GM21447 (cell line): ENCODE results near the gene KCNH4.
"Not testable (repeated sequence)": the region's sequence is repeated elsewhere in the genome, so short reads cannot be mapped to it uniquely, and the experiment has no call there.

Experiments used
- ATAC-seq: cut with Tn5 transposase; IDR thresholded peaks from one replicate; pipeline ENCODE4 v1.9.1; 2021; ENCODE audit not compliant: unreplicated experiment

The KCNH4 gene

DNA sequence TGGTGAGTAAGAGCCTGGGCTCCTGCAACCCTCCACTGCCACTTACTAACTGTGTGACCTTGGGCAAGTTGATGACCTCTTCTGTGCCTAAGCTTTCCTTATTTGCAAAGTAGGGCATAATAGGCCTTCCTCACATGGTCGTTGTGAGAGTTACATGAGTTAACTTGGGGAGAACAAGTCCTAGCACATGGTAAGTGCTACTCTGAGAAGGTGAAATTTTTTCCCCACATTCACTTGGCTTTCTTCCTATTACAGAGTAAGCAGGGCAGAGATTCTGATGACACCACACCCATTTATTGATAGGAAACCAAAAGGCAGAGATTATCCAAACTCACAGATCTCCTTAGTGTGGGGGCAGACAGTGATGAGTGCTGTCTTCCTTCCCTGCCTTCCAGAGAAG is 1.6 kb downstream of the KCNH4 start:
- no peak for ATAC-seq

DNA sequence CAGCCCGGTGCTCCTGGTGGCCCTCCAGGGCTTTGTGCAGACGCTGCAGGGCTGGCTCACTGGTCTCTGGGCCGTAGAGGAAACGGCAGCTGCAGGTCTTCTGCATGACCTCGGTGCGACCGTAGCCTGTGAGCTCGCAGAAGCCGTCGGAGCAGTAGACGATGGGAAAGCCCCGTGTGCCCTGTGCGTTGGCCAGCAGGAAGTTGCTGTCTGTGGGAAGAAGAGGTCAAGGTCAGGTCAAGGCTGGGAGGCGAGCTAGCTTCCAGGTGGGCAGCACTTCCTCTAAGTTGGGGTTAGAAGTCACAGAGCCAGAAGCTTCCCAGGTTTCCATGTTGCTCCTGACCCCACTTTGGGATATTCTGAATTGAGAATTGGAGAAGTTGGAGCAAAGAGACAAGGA is 2.1 kb downstream of the KCNH4 start:
- ATAC-seq = no peak

DNA sequence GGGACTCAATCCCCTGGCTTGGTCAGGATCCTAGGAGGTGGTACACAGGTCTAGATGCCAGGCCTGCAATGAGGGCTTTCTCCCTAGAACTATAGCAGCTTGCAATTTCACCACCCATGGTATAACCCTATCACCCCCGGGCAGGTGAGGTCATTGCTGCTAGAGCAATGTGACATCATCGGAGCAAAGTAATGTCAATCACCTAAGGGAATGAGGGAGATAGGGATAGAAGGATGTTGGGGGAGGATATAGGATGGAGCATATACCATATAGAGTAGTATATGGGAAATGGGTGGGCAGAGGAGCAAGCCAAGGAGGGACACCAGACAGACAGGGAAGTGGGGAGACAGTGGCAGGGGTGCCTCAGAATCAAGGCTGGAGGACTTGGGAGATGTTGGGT is 3.3 kb downstream of the KCNH4 start:
- ATAC-seq = no peak

DNA sequence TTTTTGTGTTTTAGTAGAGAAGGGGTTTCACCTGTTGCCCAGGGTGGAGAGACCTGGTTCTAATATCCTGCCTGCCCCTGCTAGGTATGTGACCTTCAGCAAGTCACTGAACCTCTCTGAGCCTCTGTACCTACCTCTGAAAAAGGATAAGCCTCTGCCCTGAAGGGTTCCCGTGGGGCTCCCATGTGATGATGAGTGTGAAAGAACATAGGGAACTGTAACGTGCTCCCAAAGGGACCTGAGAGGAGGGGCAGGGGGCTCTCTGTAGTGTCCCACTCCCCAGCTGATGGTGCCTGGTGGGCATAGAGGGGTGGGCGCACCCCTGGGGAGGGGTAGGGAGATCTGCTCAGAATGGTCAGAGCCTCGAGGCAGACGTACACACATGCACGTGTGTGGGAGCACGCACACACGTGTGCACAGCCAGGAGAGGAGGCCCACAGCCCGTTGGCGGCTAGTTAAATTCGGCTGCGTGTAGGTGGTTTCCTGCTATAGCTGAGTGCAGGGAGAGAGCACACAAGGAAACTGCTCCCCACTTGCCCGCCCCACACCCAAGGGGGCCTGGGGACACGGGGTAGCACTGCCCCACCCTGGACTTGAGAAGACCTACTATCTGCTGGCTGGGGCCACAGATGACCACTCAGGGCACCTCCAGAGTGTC is 6.7 kb downstream of the KCNH4 start:
- no peak for ATAC-seq

DNA sequence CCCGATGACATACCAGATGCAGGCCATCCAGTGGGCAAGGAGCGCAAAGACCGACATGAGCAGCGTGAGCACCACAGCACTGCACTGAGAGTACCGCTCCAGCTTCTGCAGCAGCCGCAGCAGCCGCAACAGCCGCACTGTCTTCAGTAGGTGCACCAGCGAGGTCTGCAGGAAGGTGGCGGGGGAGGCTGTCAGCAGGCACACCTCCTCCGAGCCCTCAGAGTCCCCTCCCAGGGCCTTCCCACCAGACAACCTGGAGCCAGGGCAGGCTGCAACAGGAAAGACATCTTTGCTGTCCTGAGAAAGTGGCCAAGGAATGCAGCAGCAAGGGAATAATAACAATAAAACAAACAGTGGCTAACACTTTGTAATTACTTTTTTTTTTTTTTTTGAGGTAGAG is 9.1 kb downstream of the KCNH4 start:
- ATAC-seq = no peak

DNA sequence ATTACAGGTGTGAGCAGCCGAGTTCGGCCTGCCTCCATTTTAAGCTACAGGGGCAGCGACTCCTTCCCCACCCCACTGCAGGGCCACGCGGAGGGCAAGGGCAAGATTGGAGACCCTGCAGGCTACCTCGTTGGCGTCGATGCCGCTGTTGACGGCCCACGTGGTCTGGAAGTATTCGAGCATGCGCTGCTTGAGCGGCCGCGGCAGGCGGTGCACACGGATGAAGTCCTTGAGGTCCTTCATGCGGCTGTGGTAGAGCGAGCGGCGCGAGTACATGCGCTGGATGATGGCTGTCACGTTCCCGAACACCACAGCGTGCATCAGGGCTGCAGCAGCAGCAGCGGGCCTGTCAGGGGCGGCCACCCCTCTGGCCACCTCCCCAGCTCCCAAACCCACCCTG is 11.6 kb downstream of the KCNH4 start:
- no peak for ATAC-seq

DNA sequence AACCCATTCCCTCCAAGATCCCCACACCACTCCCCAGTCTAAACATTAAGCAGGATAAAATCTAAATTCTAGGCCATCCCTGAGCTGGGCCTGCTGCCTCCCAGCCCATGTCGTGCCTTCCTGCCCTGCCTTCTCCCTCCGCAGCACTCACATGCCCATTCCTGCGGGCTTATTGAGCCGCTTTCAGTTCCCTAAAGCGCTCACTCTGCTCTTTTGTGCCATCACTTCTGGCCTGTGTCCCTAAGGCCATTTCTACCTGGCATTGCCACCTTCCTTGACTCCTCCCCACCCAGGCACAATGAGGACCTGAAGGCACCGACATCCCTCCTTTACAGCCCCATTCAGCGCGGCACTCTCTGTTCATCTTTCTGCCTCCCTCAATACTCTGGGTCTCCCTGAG is 13.1 kb downstream of the KCNH4 start:
- ATAC-seq = no peak

DNA sequence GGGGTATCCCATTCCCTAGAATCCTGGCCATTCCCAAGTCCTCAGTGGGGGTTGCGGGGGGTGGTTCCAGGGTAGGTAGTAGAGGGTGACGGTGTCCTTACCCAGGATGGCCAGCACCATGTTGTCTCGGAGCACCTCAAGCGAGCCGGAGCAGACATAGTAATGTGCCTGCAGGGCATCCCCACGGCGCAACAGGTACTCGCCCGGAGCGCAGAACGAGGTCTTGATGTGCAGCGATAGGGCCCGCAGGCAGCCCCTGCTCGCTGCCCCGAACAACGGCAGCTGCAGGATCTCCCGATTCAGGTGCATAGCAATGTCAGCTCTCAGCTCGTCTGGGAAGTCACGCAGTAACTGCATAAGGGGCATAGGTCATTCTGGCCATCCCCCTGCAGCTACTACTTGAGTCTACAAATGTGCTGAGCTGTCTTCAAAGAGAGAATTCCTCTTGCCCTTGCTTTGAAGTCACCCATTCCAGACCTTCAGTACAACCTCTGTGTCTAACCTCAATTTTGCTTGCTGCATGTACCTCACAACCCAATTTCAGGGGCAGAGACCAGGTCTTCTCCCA is 14.7 kb downstream of the KCNH4 start:
- ATAC-seq = no peak

DNA sequence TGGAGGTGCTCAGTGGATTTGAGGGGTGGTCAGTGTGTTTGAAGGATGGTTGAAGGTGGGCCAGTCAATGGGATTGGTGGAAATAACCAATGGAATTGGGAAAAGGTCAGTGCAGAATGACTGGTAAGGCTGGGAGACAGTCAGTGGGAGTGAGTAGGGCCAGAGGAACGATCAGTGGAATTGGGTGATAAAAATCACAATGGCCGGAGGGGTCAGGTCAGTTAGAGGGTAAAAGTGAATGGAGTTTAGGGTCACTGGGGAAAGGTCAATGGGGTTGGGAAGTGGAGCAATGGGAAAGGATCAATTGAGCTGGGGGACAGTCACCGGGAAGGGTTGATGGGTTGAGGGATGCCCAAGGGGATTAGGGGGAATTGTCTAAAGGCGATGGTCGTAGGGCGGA is 15.2 kb downstream of the KCNH4 start:
- ATAC-seq = no peak

DNA sequence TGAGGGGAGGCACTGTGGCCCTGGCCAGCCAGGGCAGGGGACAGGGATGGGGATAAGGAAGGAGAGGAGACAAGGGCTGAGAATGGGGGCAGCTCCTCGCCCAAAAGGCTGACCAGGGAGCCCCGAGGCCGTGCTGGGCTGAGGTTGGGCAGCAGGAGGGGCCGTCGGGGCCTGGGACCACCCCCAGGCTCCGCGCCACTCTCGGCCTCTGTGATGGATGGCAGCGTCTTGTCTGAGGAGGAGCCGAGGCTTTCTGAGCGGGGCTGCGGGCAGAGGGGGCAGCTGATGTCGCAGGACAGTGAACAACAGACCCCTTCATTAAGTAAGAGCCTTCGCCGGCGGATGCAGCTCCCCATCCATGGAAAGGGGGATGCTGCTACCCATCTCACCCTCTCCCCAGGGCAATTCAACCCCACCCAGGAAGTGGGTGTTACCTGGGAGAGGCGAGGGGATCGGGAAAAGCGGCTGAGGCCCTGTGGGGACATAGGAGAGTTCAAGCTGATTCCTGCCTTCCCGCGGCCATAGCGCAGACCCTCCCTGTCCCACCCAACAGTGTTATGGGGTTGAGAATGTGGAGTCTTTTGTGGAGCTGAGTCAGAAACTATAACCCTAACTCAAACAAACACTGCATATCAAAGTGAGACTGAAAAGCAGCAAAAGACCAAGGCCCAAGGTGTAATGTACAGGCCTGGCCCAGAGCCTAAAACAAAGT is 17.1 kb downstream of the KCNH4 start:
- no peak for ATAC-seq

DNA sequence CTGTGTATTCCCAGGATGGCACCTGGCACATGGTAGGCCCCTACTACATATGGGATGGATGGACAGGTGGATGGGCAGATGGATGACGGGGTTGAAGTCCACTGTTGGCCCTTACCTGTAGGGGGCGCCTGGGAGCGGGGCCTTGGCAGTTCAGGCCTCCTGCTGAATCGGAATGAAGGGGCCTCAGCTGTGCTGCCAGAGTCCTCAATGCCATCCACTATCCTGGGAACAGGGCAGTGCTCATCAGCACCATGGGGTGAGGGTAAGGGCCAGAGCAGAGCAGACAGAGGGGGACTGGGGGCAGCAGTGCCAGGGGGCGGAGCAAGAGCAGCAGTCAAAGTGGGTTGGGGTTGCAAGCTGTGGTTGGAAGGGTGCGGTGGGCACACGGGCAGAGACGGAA is 17.8 kb downstream of the KCNH4 start:
- ATAC-seq = no peak

DNA sequence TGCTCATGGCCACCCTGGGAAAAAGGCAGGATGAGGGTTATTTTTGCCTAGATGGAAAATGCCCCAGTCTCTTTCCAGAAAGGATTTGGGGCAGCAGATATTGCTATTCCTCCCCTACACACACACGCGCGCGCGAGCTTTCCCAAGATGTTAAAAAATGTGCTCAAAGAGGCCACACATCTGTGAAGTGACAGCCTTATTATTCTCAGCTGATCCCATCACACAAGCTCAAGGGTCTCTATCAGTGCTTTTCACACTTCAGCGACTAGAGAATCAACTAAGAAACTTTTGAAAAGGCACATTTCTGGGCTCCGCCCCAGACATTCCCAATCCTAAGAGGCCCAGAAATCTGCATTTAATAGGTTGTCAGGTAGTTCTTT is 20.4 kb downstream of the KCNH4 start:
- no peak for ATAC-seq

DNA sequence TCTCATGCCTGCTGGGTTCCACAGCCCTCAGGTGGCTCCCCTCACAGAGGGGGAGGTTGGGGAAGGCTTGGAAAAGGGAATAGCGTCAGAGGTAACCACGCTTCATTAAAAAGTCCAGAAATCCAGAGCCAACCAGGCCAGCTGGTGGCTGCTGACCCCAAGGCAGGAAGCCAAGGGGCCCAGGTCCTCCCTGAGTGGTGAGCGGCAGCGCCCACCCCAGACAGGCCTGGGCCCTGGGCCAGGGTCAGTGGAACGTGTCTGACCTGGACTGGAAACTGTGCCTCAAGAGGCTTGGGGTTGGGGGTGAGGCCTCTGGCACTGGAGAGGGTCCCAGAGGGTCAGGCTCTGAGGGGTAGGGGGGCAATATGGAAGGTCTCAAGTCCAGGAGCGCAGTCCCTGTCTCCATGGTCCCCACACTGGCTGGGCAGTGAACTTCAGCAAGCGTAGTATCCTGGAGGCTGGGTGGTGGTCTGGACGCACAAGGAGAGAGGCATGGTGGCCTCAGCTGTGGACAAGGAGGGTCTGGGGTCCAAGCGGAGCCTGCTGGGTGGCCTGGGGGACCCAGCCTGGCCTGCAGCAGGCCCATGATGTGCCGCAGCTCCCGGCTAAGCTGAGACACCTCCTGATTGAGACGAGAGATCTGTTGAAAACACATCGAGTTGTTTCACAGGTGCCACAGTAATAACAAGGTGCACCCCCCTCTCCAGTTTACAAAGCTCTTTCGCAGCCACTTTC is 21.0 kb downstream of the KCNH4 start:
- ATAC-seq = no peak

DNA sequence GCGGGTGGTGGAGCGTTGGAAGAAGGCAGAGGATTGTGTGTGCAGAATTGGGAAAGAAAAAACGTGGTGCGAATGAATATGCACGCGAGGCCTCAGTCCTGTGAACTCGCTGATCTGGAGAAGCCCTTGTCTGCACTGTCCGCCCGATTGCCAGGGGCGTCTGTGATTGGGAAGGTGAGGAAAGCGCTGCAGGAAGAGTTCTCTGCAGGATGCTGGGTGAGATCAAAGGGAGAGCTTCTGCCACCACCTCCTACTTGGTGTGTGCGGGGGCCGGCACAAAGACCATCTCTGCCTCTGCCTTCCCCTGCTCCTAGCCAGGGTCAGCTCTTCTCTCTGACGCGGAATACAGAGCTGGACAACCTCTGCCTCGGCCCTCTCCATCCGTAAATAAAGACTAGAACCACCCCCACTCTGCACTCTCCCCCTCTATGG is 25.3 kb downstream of the KCNH4 start:
- no peak for ATAC-seq

DNA sequence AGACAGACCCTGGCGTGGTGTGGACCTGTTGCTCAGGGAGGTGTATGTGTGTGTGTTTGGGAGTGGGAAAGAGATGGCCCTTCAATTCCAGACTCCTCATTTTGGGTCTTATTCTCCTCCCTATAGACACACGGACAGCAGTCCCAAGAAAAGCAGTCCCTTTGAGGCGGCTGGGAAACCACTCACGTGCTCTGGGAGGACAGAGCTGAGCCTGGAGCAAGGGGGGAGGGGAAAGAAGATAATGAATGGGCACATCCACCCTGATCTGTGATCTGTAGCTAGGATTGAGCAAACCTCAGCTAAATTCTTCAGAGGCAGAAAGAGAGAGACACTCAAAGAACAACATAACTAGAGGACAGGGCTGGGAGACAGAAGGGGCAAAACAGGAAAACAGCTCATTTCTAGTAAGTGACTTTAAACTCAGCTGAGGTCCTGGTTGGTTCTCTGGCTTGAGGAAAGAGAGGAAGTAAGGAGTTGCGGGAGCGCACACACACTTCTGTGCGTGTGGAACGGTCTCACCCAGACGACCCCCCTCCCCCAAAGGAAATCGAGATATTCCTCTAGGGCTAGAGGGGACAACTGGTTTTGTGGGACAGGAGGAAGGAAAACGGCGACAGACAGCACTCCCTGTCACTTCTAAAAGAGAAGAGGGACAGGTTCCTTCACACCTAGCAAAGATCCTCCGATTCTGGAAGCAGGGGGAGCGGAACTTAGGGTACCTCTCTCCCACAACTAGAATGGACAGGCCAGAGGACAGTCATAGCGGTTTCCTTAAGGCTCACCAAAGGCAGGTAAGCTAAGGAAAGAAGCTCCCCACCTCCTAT is 26.8 kb downstream of the KCNH4 start:
- no peak for ATAC-seq

DNA sequence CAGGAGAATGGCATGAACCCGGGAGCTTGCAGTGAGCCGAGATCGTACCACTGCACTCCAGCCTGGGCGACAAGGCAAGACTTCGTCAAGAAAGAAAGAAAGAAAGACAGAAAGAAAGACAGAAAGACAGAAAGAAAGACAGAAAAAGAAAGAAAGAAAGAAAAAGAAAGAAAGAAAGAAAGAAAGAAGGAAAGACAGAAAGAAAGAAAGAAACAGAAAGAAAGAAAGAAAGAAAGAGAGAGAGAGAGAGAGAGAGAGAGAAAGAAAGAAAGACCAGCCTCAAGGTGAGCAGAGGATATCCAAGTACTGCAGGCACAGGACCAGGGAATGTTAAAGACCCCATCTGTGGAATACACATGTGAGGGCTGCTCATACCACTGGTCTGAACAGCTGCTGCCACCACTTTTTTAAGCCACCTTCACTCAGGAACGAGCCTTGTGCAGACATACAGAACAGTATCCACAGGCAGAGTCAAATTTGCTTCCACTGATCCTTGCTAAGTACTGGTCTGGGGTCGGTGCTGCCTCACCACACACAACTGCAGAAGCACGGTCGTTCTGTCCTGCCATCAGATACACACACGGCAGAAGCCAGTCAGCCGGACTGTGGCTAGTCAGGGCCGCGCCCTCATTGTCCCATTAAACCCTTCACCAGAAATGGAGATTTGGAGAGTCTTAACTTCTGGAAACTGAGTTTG is 33.9 kb downstream of the KCNH4 start:
- no peak for ATAC-seq

DNA sequence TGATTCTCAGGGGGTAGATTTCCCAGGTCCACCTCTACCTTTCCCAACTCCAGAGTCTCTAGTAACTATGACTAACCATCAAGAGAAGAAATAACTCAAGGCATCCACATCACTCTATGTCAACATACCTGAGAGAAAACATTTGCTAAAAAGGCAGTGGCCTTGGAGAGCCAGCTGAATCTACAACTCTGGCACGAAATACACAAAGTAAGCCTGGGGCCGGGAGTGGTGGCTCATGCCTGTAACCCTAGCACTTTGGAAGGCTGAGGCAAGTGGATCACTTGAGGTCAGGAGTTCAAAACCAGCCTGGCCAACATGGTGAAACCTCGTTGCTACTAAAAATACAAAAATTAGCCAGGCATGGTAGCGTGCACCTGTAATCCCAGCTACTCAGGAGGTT is 37.8 kb downstream of the KCNH4 start:
- not testable (repeated sequence) for ATAC-seq

DNA sequence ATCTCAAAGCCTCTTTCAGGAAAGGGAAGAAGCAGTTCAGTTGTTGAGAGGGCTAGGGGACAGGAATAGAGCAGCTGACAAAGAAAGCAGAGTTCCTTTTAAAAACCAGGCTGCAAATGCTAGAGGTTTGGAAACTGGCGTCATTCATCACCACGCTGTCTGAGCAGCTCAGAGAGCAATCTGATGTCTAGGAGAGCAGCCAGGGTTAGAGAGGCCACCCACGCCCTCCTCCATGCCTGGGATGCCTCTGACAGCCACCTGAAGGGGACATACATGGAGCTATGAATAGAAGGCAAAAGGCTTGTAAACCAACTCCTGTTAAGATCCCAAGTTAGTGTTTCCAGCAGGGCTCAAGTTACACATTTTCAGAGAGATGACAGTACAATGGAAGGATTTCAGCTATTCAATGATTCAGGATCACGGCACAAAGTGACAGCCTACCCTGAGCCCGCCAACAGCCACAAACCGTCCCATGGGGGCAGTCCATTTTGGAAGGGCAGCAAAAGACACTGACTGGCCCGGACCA is 38.5 kb downstream of the KCNH4 start:
- no peak for ATAC-seq

DNA sequence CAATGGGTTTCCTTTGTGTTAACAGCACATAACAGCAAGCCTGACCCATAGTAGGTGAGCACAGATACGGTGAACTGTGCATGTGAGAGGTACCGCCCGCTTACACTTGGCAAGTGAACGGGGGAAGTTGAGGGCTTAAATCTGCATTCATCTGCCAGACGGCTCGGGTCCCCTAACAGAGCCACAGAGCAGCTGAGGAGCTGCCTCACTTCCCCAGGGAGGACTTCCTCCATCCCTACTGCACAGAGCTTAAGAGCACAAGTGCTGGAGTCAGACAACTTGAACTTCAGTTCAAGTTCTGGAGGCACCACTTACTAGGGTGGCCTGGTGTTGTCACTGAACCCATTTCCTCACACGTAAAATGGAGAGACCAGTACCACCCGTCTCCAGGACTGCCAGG is 39.6 kb downstream of the KCNH4 start:
- no peak for ATAC-seq

DNA sequence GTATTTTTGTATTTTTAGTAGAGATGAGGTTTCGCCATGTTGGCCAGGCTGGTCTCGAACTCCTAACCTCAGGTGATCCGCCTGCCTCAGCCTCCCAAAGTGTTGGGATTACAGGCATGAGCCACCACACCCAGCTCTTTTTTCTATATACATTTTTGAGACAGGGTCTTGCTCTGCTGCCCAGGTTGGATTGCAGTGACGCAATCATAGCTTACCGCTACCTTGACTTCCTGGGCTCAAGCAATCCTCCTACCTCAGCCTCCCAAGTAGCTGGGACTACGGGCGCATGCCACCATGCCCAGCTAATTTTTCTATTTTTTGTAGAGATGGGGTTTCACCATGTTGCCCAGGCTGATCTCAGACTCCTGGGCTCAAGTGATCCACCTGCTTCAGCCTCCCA is 40.3 kb downstream of the KCNH4 start:
- ATAC-seq = not testable (repeated sequence)
